Fibroblast of skin of left biceps (primary cell): ENCODE measurements around the gene PLXND1.

Experiments
- DNase-seq, 2 experiments: peaks; one replicate each; pipeline ENCODE4 v3.0.0-alpha.2; 2013; ENCODE audit warnings: low read depth in 2 of 2

Gene PLXND1

DNA sequence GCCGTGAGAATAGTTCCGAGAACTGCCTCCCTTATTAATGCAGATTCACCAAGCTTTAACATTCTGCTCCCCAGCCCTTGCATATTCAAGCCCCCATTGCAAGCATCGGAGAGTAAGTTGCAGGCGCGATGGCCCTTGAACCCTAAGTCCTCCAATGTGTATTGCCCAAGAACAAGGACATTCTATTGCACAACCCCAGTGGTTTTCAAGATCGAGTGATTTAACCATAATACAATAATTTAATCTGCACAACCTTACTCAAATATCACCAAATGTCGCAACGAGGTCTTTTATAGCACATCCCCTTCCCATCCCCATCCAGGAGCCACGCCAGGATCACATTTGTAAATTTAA lies 21.7 kb upstream of the PLXND1 start:
- DNase-seq = no peak

DNA sequence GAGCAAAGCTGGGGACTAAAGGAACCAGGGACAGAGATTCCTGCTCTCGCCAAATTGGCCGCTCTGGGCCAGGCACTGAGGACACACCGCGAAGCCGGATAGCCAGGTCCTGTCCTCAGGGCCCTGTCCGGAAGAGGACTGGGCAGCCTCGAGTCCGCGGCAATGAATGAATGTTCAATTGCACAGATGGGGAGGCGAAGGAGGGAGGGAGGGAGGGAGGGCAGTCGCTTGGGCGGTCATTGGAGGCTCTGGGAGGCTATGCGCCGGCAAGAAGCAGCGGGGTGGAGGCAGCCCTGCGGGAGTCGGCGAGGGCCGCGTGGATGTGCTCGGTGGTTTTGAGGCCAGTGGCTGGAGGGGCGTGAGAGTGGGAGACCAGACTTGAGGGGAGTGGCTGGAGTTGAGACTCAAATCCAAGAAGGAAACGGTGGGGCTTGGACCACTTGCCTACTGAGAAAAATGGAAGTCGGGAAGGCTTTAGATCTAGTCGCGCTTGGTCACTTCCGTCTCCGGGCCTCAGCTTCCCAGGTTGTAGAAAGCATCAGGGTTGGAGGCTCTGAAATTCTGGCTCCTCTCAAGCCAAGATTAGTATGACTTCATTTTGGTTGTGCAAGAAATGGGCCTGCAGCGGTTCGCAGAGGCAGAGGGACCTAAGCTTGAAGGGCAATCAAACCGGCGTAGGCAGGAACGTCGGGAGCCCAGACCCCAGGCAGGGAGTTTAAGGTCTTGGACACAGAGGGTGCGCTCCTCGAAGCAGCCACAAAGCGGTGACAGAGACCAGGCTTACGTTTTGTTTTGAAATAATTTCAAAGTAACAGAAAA lies 21.1 kb upstream of the PLXND1 start:
- no peak for DNase-seq

DNA sequence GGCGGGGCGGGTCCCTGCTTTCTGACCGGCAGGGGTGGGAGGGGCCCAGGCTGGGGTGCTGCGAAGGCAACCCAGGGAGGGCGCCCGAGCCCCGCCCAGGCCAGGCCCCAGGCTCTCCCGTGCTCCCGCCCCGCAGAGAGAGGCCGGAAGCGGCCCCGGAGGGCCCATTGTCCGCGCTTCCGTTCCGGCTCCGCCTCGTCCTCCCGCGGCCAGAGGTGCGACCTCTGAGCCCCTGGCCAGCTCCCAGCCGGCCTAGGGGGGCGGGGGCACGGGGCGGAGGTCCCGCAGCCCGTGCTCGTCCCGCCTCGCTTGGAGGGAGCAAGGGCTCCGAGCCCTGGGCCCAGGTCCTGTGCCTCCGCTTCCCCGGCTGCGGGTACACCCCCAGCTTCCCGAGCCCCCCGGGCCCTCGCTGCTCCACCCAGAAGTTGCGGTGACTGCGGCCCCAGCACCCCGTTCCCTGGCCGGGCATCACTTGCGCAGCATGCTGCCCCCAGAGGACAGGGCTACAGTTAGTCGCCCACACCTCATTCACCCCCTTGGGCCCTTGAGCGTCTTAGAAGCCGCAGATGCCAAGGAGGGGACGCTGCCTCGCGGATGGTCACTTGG lies 20.4 kb upstream of the PLXND1 start:
- no peak for DNase-seq

DNA sequence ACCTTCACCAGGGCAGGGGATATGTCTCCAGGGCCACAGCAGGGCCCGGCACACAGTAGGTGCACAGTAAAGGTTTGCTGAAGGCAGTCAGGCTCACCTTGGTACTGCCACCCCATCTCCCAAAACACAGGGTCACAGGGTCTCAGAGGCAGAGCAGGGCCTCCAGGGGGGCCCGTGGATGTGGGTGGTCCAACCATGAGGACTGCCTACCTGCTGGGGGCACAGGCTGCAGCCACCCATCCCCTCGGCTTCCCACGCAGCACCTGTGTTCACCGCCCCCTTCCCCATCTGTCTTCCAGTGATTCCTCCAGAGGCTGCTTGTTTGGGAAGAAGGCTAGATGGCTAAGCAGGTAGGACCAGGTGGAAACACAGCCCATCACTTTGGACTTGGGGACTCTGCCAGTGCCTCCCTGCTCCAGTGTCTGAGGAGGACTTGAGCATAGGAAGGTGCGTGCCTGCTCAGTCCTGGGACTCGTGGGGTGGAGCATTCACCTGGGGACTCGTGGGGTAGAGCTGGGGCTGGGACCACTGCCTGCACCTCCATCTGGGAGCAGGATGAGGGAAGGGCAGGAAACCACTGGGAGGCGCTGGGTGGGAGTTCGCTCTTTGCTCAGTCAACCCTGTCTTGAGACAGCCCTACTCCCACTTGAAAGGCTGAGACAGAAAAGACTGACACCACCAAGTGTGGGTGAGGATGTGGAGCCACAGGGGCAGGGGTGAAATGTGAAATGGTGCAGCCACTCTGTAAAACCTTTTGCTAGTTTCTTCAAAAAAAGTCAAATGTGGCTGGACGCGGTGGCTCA lies 18.8 kb upstream of the PLXND1 start:
- no peak for DNase-seq

DNA sequence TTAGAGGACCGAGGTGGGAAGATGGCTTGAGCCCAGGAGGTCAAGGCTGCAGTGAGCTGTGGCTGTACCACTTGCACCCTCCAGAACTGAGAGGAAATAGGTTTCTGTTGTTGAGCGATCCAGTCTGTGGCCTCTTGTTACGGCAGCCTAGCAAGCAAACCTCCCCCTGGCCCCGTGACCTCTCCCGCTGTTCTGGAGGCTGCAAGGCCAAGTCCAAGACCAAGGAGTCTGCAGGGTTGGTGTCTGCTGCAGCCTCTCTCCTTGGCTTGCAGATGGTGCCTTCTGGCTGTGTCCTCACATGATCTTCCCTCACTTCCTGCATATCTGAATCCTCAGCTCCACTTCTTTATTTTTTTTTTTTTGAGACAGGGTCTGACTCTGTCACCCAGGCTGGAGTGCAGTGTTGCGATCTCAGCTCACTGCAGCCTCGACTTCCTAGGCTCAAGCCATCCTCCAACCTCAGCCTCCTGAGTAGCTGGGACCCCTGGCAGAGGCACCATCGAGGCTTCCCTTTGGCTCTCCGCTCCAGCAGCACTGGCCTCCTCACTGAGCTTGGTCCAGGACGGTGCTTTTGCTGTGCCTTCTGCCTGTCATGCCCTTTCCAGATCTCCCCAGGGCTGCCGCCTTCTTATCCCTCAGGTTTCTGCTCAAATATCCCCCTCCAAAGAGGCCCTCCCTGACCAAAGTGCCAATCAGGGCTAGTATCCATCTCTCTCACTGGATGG lies 18.0 kb upstream of the PLXND1 start:
- no peak for DNase-seq

DNA sequence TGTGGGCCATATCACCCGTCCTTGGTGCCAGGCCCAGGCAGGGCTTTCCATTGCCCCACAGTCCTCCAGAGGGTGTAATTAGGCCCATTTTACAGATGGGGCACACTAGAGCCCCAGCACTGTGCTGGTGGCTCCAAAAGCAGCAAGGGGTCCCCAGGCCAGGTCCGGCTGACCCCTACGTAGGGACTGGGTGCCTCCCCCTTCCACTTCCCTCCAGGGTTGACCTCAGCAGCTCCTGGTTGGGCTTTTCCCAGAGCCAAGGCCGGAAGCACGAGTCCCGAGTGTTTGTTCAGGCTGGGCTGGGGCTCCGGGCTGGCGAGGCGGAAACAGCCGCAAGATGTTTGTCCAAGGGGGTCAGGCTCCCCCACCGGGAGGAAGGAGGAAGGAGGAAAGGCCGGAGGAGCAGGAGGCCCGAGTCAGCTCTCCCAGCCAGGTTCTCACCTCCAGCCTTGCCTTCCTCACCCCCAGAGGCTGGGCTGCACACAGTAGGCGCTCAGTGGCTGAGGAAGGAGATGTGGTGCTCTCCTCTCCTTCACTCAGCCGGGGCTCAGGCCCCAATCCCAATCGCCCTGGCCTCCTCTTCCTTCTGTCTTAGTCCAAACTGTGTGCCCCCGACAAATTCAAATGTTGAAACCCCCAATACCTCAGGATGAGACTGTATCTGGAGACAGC lies 17.1 kb upstream of the PLXND1 start:
- no peak for DNase-seq

DNA sequence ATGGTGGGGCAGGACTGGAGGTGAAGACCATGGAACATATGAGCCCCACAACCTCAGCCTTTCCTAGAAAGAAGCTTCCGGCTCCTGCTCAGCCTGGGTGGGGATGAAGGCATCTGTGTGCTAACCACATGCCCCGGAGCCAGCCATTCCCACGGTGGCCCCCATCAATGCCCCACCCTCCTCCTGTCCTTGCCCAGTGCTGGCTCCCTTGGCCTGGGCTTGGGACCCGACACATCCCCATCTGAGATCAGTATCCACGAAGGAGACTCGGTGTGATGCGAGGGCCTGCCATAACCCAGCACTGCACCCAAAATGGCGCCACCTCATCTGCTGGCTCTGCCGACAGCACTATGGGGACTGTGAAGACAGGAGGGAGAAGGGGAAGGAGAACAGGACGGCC lies 16.5 kb upstream of the PLXND1 start:
- no peak for DNase-seq

DNA sequence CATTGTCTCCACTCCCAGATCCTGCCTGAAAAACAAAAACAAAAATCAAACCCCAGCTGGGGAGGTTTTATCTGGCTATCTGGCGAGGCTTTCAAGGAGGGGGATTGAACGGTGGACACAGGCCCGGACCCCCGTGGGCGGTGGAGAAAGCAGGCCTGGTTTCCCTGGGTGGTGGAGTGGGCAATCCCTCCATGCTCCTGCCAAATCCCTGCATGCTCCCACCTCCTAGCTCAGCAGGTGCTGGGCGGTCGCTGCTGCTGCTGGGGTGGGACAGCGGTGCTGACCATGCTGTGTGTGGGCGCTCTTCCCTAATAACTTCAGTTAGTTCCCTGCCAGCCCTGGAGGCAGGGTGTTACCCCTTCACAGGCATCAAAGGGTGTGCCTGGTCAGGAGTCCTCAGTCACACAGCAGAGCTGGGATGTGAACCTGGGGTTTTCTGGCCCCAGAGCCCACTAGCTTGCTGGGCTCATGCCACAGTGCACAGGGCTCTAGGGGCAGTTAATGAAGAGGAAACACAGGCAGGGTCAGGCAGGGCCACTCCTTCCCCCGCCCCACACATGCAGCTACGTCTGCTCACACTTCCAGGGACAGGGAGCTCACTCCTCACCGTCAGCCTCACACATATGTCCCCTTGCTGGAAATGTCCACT lies 15.9 kb upstream of the PLXND1 start:
- DNase-seq = no peak

DNA sequence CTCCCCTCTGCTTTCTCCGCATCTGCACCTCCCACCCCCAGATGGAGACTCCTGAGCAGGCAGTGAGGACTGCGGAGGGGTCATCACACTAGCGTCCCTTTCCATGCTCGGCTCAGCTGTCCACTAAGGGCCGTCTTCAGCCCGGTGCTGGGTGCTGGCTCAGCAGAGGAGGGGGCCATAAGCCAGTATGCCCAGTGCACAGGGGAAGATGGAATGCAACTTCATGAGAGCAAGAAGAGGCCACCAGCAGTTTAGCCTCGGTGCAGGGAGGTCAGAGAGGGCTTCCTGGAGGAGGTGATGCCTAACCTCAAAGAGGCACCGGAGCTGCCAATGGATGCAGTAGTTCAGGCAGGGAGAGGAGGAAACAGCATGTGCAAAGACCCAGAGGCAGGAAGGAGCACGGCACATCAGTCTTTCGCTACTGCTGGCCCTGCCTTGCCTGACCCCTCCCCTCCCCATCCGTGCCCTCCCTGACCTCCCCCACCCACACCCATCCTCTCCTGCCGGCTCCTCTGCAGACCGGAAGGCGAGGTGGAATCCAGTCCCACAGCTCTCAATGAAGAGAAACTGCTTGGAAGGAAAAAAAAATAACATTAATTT lies 15.2 kb upstream of the PLXND1 start:
- DNase-seq = no peak

DNA sequence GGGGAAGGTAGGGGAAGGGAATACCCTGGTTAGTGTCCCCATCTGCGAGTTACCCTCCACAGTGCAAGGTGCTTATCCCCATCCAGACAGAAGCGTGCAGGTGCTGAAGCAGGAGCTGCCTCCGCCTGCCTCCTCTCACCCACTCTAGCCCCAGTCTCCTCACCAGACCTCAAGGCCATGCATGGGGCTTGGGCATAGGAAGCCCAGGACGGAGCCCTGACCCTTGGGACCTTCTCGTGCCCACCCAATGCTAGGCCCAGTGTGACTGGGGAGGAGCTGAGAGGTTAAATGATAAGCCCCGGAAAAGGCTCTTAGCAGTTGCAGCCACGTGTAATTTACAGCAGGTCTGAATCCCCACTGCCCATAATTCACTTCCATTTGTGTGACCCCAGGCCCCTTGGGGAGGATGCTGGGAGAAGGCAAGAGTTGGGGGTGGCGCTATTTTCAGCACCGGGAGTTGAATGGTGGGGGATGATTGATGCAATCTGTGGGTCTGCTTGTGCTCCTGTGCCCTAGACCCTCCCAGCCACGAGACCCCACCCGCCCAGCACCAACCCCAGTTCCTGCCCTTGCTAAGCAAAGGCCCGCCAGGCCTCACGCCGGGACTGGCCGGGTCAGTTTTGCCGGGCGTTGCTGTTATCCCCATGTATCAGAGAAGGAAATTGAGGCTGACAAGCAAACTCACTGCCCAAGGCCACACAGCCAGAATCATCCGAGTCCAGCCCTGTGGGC lies 14.5 kb upstream of the PLXND1 start:
- DNase-seq = no peak

DNA sequence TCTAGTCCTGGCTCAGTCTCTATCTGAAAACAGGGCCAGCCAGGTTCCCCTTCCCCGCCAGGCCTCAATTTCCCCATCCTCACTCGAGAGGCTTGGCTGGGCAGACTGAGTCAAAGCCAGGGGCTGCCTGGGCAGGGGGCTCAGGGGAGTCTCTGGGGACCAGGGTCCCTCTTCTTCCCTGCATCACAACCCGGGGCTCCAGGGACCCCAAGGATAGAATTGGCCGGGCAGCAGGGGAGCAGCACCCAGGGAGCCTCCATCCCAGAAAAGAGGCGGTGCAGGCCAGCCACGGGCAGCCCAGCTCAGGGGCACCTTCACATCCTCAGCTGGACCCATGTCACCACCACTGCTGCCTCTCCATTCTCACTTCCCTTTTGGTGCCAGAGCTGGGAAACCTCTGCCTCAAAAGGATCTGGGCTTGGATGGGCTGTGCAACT lies 13.3 kb upstream of the PLXND1 start:
- no peak for DNase-seq

DNA sequence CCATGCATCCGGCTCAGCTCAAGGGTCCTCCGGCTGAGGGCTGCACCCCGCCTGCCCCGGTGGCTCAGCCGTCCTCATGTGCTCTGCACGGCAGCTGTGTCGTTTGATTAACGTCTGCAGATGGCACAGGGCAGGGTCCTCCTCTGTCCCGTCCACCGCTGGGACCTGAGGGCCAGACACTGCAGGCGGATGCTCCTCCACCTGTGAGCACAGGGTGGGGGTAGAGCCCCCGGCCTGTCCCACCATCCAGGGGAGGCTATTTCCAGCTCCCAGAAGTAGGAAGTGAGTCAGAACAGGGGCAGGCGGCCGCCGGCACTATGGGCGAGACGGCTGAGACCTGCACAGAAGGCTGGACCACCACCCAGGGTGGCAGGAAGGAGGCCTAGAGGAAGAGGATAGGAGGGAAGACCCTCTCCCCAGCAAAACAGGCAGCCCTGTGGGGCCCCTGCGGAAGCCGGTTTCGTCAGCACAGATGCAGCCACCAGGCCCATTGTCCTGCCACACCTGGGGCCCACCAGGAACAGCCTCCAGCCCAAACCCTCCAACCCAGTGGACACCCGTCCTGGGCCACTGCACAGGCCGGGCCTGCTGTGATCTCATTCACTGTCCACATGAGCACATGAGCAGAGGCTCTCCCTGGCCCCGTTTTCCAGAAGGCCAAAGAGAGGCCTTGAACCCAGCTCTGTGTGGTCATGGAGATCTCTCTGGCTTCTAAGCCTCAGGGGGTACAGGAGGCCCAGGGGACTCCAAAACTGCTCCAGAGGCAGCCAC lies 12.6 kb upstream of the PLXND1 start:
- no peak for DNase-seq

DNA sequence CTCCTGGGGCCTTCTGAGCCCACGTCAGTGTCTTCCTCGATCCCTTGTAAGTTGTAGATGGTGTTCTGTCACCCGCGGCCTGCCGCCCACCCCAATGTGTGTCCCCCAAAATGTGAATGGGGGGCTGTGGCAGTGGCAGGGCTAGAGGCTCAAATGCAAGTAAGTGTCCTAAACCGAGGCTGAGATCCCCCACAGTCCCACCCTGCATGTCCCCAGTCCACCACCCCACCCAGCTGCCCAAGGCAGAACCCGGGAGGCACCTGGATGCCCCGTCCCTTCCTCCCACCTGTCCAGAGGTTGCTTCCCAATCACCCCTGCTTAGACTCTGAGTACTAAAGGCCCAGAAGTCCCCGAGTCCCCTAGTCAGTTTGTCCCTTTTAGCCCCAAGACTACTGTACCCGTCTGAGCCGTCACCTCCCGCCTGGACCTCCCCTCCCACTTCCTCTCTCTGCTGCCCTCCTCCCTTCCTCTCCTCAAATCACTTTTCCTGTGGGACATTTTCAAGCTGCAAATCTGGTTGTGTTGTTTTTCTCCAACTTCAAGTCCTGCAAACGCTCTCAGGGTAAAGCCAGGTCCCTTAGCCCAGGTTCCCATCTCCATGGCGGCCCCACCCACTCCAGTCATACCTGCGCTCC lies 11.8 kb upstream of the PLXND1 start:
- no peak for DNase-seq

DNA sequence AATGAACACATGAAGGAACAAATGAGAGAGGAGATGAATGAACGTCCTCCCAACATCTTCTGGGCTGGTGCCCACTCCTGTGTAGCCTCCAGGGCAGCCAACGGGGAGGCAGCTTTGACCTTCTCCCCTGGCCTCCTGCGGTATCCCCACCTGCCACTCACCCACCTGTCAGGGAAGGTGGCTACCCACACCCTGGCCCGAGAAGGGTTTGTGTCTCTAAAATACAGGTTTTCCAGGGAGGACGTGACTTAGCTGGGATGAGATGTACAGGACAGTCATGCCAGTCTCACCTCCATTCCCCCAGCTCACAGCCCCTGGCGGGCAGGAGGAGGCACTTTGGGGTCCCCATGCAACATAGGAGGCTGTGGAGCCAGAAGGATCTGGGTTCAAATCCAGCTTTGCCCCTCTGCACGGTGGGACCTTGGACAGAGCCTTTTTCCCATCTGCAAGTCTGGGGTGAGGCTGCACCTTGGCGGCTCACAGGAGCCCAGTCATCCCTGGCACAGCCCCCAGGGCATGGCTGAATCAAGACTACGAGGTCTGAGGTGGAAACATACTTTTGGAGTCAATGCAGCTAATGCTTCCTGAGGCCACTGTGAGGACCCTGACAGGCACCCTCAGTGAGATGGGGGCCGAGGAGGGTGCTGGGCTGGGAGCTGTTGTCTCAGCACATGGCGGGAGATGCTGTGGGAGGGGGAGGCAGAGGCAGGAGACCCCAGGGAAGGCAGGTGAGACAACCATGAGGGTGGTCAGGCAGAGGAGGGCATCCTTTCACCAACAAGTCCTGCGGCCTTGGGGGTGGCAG lies 11.1 kb upstream of the PLXND1 start:
- DNase-seq = no peak

DNA sequence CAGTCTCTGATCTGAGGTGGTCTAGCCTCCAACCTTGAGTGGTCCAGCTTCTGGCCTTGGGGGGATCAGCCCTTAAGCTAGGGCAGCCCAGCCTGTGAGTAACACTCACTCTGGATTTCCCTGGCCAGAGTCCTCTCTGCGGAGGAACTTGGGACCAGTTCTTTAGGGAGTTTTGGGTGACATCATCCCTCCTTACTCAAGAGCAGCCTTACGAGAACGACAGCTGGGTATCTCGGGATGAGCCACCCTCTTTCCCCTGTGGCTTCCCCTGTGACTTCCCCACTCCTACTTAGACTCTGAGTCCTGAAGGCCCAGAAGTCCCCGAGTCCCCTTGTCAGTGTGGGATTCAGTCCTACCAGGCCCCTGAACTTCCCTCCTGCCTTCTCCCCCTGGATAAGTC lies 10.2 kb upstream of the PLXND1 start:
- DNase-seq = no peak

DNA sequence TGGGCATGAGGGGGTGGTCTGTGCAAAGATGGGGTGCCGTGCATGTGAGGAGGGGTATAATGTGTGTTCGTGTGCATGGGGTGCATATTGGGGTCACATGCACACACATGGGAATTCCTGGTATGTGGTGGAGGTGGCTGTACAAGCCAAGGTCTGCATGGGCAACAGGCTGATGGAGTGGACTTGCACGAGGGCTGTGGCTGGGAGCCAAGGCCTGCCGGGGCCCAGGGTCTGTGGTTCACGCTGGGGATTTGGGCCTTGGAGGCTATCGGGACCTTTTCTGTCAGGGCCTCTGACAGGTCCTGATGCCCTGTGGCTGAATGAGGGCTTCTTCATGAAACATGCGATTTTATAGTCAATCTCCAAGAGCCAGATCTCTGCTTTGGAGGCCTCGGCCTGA lies 9.8 kb upstream of the PLXND1 start:
- DNase-seq = no peak

DNA sequence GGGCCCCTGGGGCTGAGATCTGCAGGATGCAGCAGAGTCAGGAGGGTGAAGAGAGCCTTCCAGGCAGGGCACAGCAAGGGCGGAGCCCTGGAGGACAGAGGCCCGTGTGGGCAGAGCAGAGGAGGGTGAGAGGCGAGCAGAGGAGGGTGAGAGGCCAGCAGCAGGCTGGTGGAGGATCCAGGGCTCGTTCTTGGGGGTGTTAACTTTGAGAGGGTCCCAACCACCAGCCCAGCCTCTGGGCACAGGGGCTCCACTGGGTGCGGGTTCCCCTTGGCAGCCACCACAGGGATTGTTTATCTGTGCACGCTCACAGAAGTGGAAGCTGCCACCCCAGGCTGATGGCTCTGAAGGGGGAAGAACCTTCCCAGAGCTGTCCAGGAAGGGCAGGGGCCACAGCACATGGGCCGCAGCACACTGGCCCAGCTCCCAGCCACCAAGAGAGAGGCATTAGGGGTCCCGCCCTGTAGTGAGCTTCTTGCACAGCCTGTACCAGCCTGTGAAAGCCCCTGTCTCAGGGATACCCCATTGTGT lies 9.3 kb upstream of the PLXND1 start:
- DNase-seq = no peak

DNA sequence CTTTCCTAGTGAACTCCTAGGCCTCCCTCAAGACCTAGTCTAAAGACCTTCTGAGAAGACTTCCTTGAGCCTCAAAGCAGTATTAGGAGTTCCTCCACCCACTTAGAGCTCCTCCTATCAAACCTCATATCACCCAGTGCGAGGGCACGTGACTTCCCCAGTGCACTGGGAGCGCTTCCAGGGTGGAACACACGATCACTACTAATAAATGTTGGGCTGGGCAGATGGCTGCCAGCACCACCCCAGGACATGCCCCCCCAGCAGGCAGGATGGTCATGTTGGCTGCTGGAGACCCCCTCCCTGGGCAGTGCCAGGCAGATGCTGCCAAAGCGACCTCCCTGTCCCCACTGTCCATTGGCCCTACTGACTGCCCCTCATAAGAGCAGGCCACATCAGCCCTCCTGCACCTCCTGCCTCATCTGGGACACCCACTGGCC lies 8.5 kb upstream of the PLXND1 start:
- DNase-seq = no peak
